HuH-7 (cell line): ENCODE results near the gene INTS2.
"Not testable (repeated sequence)": the region's sequence is repeated elsewhere in the genome, so short reads cannot be mapped to it uniquely, and the experiment has no call there.

ENCODE experiments used
- DNase-seq: peaks from one replicate; pipeline ENCODE4 v3.0.0; 2011; ENCODE audit warnings: low spot score

The INTS2 gene

GRCh38 chr17:61897548-61898180, 30.1 kb downstream of the INTS2 start:
- DNase-seq: no peak

- DNase-seq: no peak
Observed at GRCh38 chr17:61895391-61895790, 32.4 kb downstream of the INTS2 start.

- not testable (repeated sequence) for DNase-seq
Observed at GRCh38 chr17:61894310-61894709, 33.5 kb downstream of the INTS2 start.

- DNase-seq: not testable (repeated sequence)
Observed at GRCh38 chr17:61887733-61888132, 40.0 kb downstream of the INTS2 start.

- not testable (repeated sequence) for DNase-seq
Observed at GRCh38 chr17:61885865-61886264, 41.9 kb downstream of the INTS2 start.

GRCh38 chr17:61884864-61885263, 42.9 kb downstream of the INTS2 start:
- DNase-seq: no peak

GRCh38 chr17:61880589-61881102, 47.1 kb downstream of the INTS2 start:
- DNase-seq: no peak

GRCh38 chr17:61878984-61879612, 48.7 kb downstream of the INTS2 start:
- DNase-seq: no peak

GRCh38 chr17:61878520-61878919, 49.3 kb downstream of the INTS2 start:
- no peak for DNase-seq

- DNase-seq: no peak
Observed at GRCh38 chr17:61877837-61878236, 49.9 kb downstream of the INTS2 start.

- DNase-seq: no peak
Observed at GRCh38 chr17:61875804-61876203, 52.0 kb downstream of the INTS2 start.

GRCh38 chr17:61875285-61875684, 52.5 kb downstream of the INTS2 start:
- DNase-seq: no peak

- no peak for DNase-seq
Observed at GRCh38 chr17:61874075-61874474, 53.7 kb downstream of the INTS2 start.

- no peak for DNase-seq
Observed at GRCh38 chr17:61872099-61872498, 55.7 kb downstream of the INTS2 start.

- DNase-seq: no peak
Observed at GRCh38 chr17:61869138-61869537, 58.6 kb downstream of the INTS2 start.

- DNase-seq: no peak
Observed at GRCh38 chr17:61868074-61868473, 59.7 kb downstream of the INTS2 start.

GRCh38 chr17:61867033-61867432, 60.7 kb downstream of the INTS2 start:
- DNase-seq: no peak

- DNase-seq: no peak
Observed at GRCh38 chr17:61863801-61864126, 64.0 kb downstream of the INTS2 start.

GRCh38 chr17:61862975-61863800, 64.6 kb downstream of the INTS2 start, which contains the start of gene BRIP1:
BRIP1 (minus strand) TSS chr17:61863528; CDS start chr17:61861539, 1,989 bp downstream.
- peak; percentile 94 for DNase-seq

- DNase-seq: no peak
Observed at GRCh38 chr17:61862105-61862574, 65.6 kb downstream of the INTS2 start.

- not testable (repeated sequence) for DNase-seq
Observed at GRCh38 chr17:61860397-61860796, 67.4 kb downstream of the INTS2 start.

- DNase-seq: no peak
Observed at GRCh38 chr17:61856035-61856434, 71.7 kb downstream of the INTS2 start.

- no peak for DNase-seq
Observed at GRCh38 chr17:61852857-61853256, 74.9 kb downstream of the INTS2 start.
